Tongue (tissue), 2 donors: Measurements from ENCODE around the gene SRRM4. TPM values are rescaled to one million over a fixed set of nuclear protein-coding genes. Genes with fewer than 3 reads are reported as not detected.

Source experiments
- DNase-seq: peaks from one replicate; pipeline ENCODE4 v3.0.0-alpha.2; 2015
- total RNA-seq: library from RNA; depleted of rRNA; stranded (reverse); fragments of >200 nt; gene quantifications from one replicate; pipeline ENCODE4 v1.2.3, GENCODE V29; 2014

The SRRM4 gene
- total RNA-seq, 1 donor from 2014 or later = 0.31 TPM

GRCh38 chr12:119171291-119171690 is 189.9 kb downstream of the SRRM4 start:
- DNase-seq = no peak

- DNase-seq = no peak
These were observed 190.5 kb downstream of the SRRM4 start for GRCh38 chr12:119171691-119172425.

- peak; percentile 49 for DNase-seq
These were observed 193.7 kb downstream of the SRRM4 start for GRCh38 chr12:119175081-119175480.

GRCh38 chr12:119176267-119177055 is 195.1 kb downstream of the SRRM4 start:
- DNase-seq = peak; percentile 96

GRCh38 chr12:119177056-119177325 is 195.7 kb downstream of the SRRM4 start:
- no peak for DNase-seq

- no peak for DNase-seq
These were observed 196.5 kb downstream of the SRRM4 start for GRCh38 chr12:119177724-119178380.

- peak; percentile 93 for DNase-seq
These were observed 197.4 kb downstream of the SRRM4 start, which contains the start of gene HSPB8 for GRCh38 chr12:119178544-119179334. TSS of gene HSPB8 (plus strand) at chr12:119178931. CDS start at chr12:119179313, 382 bp downstream.

GRCh38 chr12:119179335-119180021 is 198.1 kb downstream of the SRRM4 start:
- no peak for DNase-seq

- peak; percentile 65 for DNase-seq
These were observed 199.2 kb downstream of the SRRM4 start for GRCh38 chr12:119180380-119181040.

- no peak for DNase-seq
These were observed 199.9 kb downstream of the SRRM4 start for GRCh38 chr12:119181202-119181601.

- DNase-seq = no peak
These were observed 200.6 kb downstream of the SRRM4 start for GRCh38 chr12:119181944-119182343.

GRCh38 chr12:119182701-119183493 is 201.6 kb downstream of the SRRM4 start:
- no peak for DNase-seq

- DNase-seq = no peak
These were observed 202.8 kb downstream of the SRRM4 start for GRCh38 chr12:119183942-119184695.

- no peak for DNase-seq
These were observed 213.9 kb downstream of the SRRM4 start for GRCh38 chr12:119195256-119195655.

GRCh38 chr12:119198440-119198839 is 217.1 kb downstream of the SRRM4 start:
- no peak for DNase-seq

GRCh38 chr12:119200601-119201000 is 219.3 kb downstream of the SRRM4 start:
- no peak for DNase-seq

- no peak for DNase-seq
These were observed 220.6 kb downstream of the SRRM4 start for GRCh38 chr12:119201789-119202543.

GRCh38 chr12:119202544-119202943 is 221.2 kb downstream of the SRRM4 start:
- no peak for DNase-seq

- peak; percentile 94 for DNase-seq
These were observed 222.8 kb downstream of the SRRM4 start for GRCh38 chr12:119204131-119204530.
